Ascending aorta (tissue), 2 donors: ENCODE data around the gene WDR37. TPM values are rescaled to one million over a fixed set of nuclear protein-coding genes. Genes with fewer than 3 reads are reported as not detected.
A peak's percentile ranks its signal among the peaks of the same experiment; 100 is the strongest.

Source experiments
- DNase-seq, 2 donors: peaks; one replicate each; pipeline ENCODE4 v3.0.0-alpha.2; 2019; ENCODE audit warnings: low spot score in 2 of 2
- H3K27ac ChIP-seq, 2 donors: fragments of 200-600 bp; sonication (generic); one replicate each; pipeline ENCODE4 v1.5.1; 2016 to 2017; ENCODE audit warnings: mild to moderate bottlenecking in 1 of 2
- H3K27me3 ChIP-seq: fragments of 200-600 bp; sonication (generic); one replicate; pipeline ENCODE4 v1.5.1; 2017
- H3K36me3 ChIP-seq, 2 donors: fragments of 200-600 bp; sonication (generic); one replicate each; pipeline ENCODE4 v1.5.1; 2016
- H3K4me1 ChIP-seq, 2 donors: fragments of 200-600 bp; sonication (generic); one replicate each; pipeline ENCODE4 v1.5.1; 2016 to 2017; ENCODE audit warnings: mild to moderate bottlenecking in 1 of 2
- H3K4me3 ChIP-seq, 2 donors: fragments of 200-600 bp; sonication (generic); one replicate each; pipeline ENCODE4 v1.5.1; 2016 to 2017; ENCODE audit warnings: mild to moderate bottlenecking in 1 of 2
- H3K9me3 ChIP-seq, 2 donors: fragments of 200-600 bp; sonication (generic); one replicate each; pipeline ENCODE4 v1.5.1; 2016
- intact Hi-C: fragments of 100-400 bp; cut with DNase I; formaldehyde crosslinking; loops from one replicate; pipeline ENCODE4 v1.15.1; 2023
- total RNA-seq: library from RNA; depleted of rRNA; stranded (reverse); fragments of >200 nt; gene quantifications from one replicate; pipeline ENCODE4 v1.1.0, GENCODE V29; 2016
- TF ChIP-seq, protein P1 (sequence below), 3 experiments: fragments of 200-600 bp in 2 of 3; fragments of 450-650 bp in 1 of 3; sonication (generic) in 2 of 3; IDR thresholded peaks; one replicate each; pipeline ENCODE4 v1.5.1; 2016 to 2019; ENCODE audit warnings: antibody characterized with exemption in 3 of 3, mild to moderate bottlenecking in 1 of 3, moderate library complexity in 1 of 3

Gene WDR37
- total RNA-seq, 1 donor from 2014 or later: 4.4 TPM

GRCh38 chr10:1133495-1134045 is 77.4 kb downstream of the WDR37 start:
- H3K27me3 ChIP-seq: no peaks in the 10 kb centered on the region
- peaks cover 34 to 38% of the 10 kb centered on the region in 2 donors for H3K36me3 ChIP-seq
- no peak overlapping the region for H3K4me3 ChIP-seq
- TF ChIP-seq, protein P1, sequence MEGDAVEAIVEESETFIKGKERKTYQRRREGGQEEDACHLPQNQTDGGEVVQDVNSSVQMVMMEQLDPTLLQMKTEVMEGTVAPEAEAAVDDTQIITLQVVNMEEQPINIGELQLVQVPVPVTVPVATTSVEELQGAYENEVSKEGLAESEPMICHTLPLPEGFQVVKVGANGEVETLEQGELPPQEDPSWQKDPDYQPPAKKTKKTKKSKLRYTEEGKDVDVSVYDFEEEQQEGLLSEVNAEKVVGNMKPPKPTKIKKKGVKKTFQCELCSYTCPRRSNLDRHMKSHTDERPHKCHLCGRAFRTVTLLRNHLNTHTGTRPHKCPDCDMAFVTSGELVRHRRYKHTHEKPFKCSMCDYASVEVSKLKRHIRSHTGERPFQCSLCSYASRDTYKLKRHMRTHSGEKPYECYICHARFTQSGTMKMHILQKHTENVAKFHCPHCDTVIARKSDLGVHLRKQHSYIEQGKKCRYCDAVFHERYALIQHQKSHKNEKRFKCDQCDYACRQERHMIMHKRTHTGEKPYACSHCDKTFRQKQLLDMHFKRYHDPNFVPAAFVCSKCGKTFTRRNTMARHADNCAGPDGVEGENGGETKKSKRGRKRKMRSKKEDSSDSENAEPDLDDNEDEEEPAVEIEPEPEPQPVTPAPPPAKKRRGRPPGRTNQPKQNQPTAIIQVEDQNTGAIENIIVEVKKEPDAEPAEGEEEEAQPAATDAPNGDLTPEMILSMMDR (IDR thresholded peaks at IDR 0.05): no peak
- H3K4me1 ChIP-seq: no peaks in the 10 kb centered on the region
- no peaks in the 10 kb centered on the region for H3K9me3 ChIP-seq
- intact Hi-C loops: no loop called here
- DNase-seq: no peak
- no peak overlapping the region for H3K27ac ChIP-seq

GRCh38 chr10:1134156-1134555 is 78.0 kb downstream of the WDR37 start:
- TF ChIP-seq, protein P1 (IDR thresholded peaks at IDR 0.05): no peak
- intact Hi-C loops: no loop called here
- Histone ChIP-seq H3K36me3 (peaks cover 30 to 32% of the 10 kb centered on the region in 2 donors), H3K9me3 (no peaks in the 10 kb centered on the region), H3K4me1 (no peaks in the 10 kb centered on the region), H3K4me3 (no peak overlapping the region), H3K27me3 (no peaks in the 10 kb centered on the region), H3K27ac (no peak overlapping the region)
- peak in 1 of 2 donors; percentile 33 for DNase-seq

DNA sequence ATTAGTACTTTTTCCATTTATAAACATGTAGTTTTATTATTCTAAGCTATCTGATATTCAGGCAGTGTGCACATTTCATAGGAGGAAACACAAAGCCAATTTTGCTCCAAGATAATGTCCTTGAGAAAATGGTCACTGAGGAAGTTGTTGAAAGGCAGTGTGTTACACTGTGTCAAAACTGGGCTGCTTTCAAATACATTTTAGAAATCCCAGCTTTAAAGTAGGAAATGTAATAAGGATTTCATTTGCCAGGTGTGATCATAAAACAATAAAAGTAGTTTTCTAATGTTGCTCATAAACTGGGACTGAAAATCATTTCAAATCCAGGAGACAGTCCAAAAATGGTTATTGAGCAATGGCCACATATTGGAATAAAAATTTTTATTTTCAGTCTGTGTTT is 80.1 kb downstream of the WDR37 start:
- no peak for DNase-seq
- Histone ChIP-seq H3K27ac (no peak overlapping the region), H3K27me3 (no peaks in the 10 kb centered on the region), H3K4me3 (no peak overlapping the region), H3K4me1 (no peaks in the 10 kb centered on the region), H3K36me3 (peaks cover 9 to 11% of the 10 kb centered on the region in 2 donors), H3K9me3 (no peaks in the 10 kb centered on the region)
- intact Hi-C loops: no loop called here
- TF ChIP-seq, protein P1 (IDR thresholded peaks at IDR 0.05): no peak

DNA sequence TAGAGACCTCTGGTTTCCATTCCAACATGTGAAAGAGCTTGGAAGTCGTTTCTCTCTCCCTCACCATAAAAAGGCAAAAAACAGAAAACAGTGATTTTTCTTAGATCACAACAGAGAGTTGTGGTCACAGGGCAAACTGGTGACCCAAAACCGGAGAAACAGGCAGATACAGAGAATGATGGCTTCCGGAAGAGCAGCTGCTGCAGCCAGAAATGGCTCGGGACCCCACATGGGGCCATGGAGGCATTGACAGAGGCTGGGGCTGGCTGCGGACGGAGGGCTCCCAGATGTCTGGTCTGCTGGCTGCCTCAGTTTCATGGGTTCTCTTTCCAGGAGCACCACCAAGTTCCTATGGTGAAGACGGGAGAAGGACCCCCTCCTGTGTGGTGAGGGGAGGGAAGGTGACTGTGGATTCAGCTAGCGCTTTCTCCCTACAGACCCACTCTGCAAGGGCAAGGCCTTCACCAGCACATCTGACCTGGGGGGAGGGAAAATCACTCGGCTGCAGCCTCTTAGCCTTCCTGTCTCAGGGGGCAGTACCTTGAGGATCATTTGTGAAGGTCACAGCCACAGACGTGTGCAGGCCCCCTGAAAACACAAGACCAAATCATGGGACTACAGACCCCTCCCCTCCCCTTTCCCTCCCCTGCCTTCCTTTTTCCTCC is 81.4 kb downstream of the WDR37 start:
- Histone ChIP-seq H3K27ac (no peak overlapping the region), H3K4me1 (no peaks in the 10 kb centered on the region), H3K36me3 (peaks cover 1 to 2% of the 10 kb centered on the region in 2 donors), H3K9me3 (no peaks in the 10 kb centered on the region), H3K27me3 (no peaks in the 10 kb centered on the region), H3K4me3 (no peak overlapping the region)
- intact Hi-C loops: no loop called here
- TF ChIP-seq, protein P1 (IDR thresholded peaks at IDR 0.05): no peak
- DNase-seq: peak in 1 of 2 donors; percentile 33

DNA sequence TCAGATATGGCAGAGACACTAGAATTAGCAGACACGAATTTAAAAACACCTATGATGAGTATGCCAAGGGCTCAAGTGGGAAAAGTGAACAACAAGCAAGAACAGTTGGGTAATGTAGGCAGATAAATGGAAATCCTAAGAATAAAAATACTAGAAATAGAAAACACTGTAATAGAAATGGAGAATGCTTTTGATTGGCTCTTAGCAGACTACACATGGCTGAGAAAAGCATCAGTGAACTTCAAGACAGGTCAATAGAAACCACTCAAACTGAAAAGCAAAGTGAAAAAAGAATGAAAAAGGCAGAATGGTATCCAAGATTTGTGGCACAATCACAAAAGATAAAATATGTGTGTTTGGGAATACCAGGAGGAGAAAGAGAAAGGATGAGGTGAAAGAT is 82.3 kb downstream of the WDR37 start:
- Histone ChIP-seq H3K27me3 (no peaks in the 10 kb centered on the region), H3K36me3 (no peaks in the 10 kb centered on the region), H3K4me1 (no peaks in the 10 kb centered on the region), H3K4me3 (no peak overlapping the region), H3K9me3 (no peaks in the 10 kb centered on the region), H3K27ac (no peak overlapping the region)
- no peak for DNase-seq
- intact Hi-C loops: no loop called here
- TF ChIP-seq, protein P1 (IDR thresholded peaks at IDR 0.05): no peak
